WTC11 (cell line): Measurements from ENCODE around the gene NAALADL2. TPM values are rescaled to one million over a fixed set of nuclear protein-coding genes. Genes with fewer than 3 reads are reported as not detected.

Experiments
- ATAC-seq: fragments of 200-7000 bp; cut with Tn5 transposase; 2 replicates; pipeline ENCODE4 v1.10.0; 2021; ENCODE audit warnings: mild to moderate bottlenecking, moderate library complexity
- CTCF ChIA-PET: fragments of 300-600 bp; sonication (Branson Sonifier 250); formaldehyde crosslinking; loops from one replicate; lab custom pipeline; 2021; ENCODE audit warnings: antibody characterized with exemption; lab: Charles Lee
- POLR2A ChIA-PET: fragments of 350-600 bp; sonication (Branson Sonifier 250); formaldehyde crosslinking; loops from one replicate; lab custom pipeline; 2021; ENCODE audit warnings: antibody characterized with exemption; lab: Charles Lee
- DNase-seq: peaks from one replicate; pipeline ENCODE4 v3.0.0; 2021; ENCODE audit warnings: low spot score
- H3K27ac Mint-ChIP-seq: 2 replicates; pipeline ENCODE4 v1.8.0; 2021; ENCODE audit warnings: mixed read lengths
- H3K27me3 Mint-ChIP-seq: 2 replicates; pipeline ENCODE4 v1.8.0; 2021; ENCODE audit warnings: low read depth, mild to moderate bottlenecking, moderate library complexity, mixed read lengths
- H3K36me3 Mint-ChIP-seq: 2 replicates; pipeline ENCODE4 v1.8.0; 2021; ENCODE audit warnings: mixed read lengths
- H3K4me1 Mint-ChIP-seq: 2 replicates; pipeline ENCODE4 v1.8.0; 2022; ENCODE audit warnings: mixed read lengths
- H3K4me3 Mint-ChIP-seq: 2 replicates; pipeline ENCODE4 v1.8.0; 2021; ENCODE audit warnings: mild to moderate bottlenecking, moderate library complexity, mixed read lengths
- H3K9me3 Mint-ChIP-seq: 2 replicates; pipeline ENCODE4 v1.8.0; 2021; ENCODE audit warnings: mixed read lengths
- ATF3 ChIP-seq: sonication (generic); formaldehyde crosslinking; conservative IDR thresholded peaks from 2 replicates; pipeline ENCODE4 v1.8.1; 2022; ENCODE audit warnings: mild to moderate bottlenecking, missing genetic modification reagents
- CREM ChIP-seq: sonication (generic); formaldehyde crosslinking; IDR thresholded peaks from 2 replicates; pipeline ENCODE4 v1.8.1; 2022; ENCODE audit warnings: mild to moderate bottlenecking, missing genetic modification reagents, moderate library complexity
- ERG ChIP-seq: fragments of 250-450 bp; sonication (Bioruptor Pico); IDR thresholded peaks from 2 replicates; pipeline ENCODE4 v1.8.0; 2021; ENCODE audit warnings: mild to moderate bottlenecking
- ESRRA ChIP-seq: sonication (generic); formaldehyde crosslinking; IDR thresholded peaks from 2 replicates; pipeline ENCODE4 v1.8.1; 2022; ENCODE audit warnings: mild to moderate bottlenecking, missing genetic modification reagents, borderline replicate concordance
- GRHL2 ChIP-seq: fragments of 250-450 bp; sonication (Bioruptor Pico); IDR thresholded peaks from 2 replicates; pipeline ENCODE4 v1.8.0; 2022; ENCODE audit warnings: mild to moderate bottlenecking, moderate library complexity; ENCODE audit not compliant: insufficient replicate concordance, severe bottlenecking
- HMGA2 ChIP-seq: fragments of 250-450 bp; sonication (Bioruptor Pico); IDR thresholded peaks from 2 replicates; pipeline ENCODE4 v1.4.0; 2021; ENCODE audit warnings: mild to moderate bottlenecking, moderate library complexity
- IRF1 ChIP-seq: sonication (generic); formaldehyde crosslinking; IDR thresholded peaks from 2 replicates; pipeline ENCODE4 v1.8.0; 2023; ENCODE audit warnings: missing genetic modification reagents
- JAZF1 ChIP-seq: fragments of 250-450 bp; sonication (Bioruptor Pico); IDR thresholded peaks from 2 replicates; pipeline ENCODE4 v1.9.0; 2021; ENCODE audit warnings: moderate library complexity, mild to moderate bottlenecking, inconsistent platforms
- JUN ChIP-seq: sonication (generic); formaldehyde crosslinking; IDR thresholded peaks from 2 replicates; pipeline ENCODE4 v1.8.0; 2023; ENCODE audit warnings: mild to moderate bottlenecking, missing genetic modification reagents
- KAT7 ChIP-seq: sonication (generic); formaldehyde crosslinking; IDR thresholded peaks from 2 replicates; pipeline ENCODE4 v1.8.1; 2023; ENCODE audit warnings: missing genetic modification reagents, mild to moderate bottlenecking, borderline replicate concordance
- MAX ChIP-seq: sonication (generic); formaldehyde crosslinking; IDR thresholded peaks from 2 replicates; pipeline ENCODE4 v1.8.0; 2022; ENCODE audit warnings: mild to moderate bottlenecking, missing genetic modification reagents
- MLX ChIP-seq: sonication (generic); formaldehyde crosslinking; IDR thresholded peaks from 2 replicates; pipeline ENCODE4 v1.8.1; 2023; ENCODE audit warnings: mild to moderate bottlenecking, missing genetic modification reagents, moderate library complexity
- MXD4 ChIP-seq: fragments of 250-450 bp; sonication (Bioruptor Pico); IDR thresholded peaks from 2 replicates; pipeline ENCODE4 v1.8.0; 2021; ENCODE audit warnings: mild to moderate bottlenecking, moderate library complexity, borderline replicate concordance
- MYBL2 ChIP-seq: sonication (generic); formaldehyde crosslinking; IDR thresholded peaks from 2 replicates; pipeline ENCODE4 v1.8.1; 2023; ENCODE audit warnings: mild to moderate bottlenecking, moderate library complexity, missing genetic modification reagents
- NFE2L1 ChIP-seq: sonication (generic); formaldehyde crosslinking; IDR thresholded peaks from 2 replicates; pipeline ENCODE4 v1.8.1; 2023; ENCODE audit warnings: missing genetic modification reagents
- NR3C1 ChIP-seq: sonication (generic); formaldehyde crosslinking; conservative IDR thresholded peaks from 2 replicates; pipeline ENCODE4 v1.8.1; 2023; ENCODE audit warnings: low read depth, mild to moderate bottlenecking, missing genetic modification reagents
- PRRX2 ChIP-seq: fragments of 250-450 bp; sonication (Bioruptor Pico); IDR thresholded peaks from 2 replicates; pipeline ENCODE4 v1.8.0; 2021; ENCODE audit warnings: mild to moderate bottlenecking
- RORB ChIP-seq: fragments of 250-450 bp; sonication (Bioruptor Pico); IDR thresholded peaks from 2 replicates; pipeline ENCODE4 v1.9.0; 2021; ENCODE audit warnings: mild to moderate bottlenecking
- SOX15 ChIP-seq: fragments of 250-450 bp; sonication (Bioruptor Pico); IDR thresholded peaks from 2 replicates; pipeline ENCODE4 v1.9.0; 2021; ENCODE audit warnings: mild to moderate bottlenecking
- STAT6 ChIP-seq: sonication (generic); formaldehyde crosslinking; conservative IDR thresholded peaks from 2 replicates; pipeline ENCODE4 v1.8.1; 2023; ENCODE audit warnings: mild to moderate bottlenecking, low read depth, missing genetic modification reagents, moderate library complexity
- TP53 ChIP-seq: sonication (generic); formaldehyde crosslinking; IDR thresholded peaks from 2 replicates; pipeline ENCODE4 v1.8.1; 2023; ENCODE audit warnings: mild to moderate bottlenecking, missing genetic modification reagents
- ZNF138 ChIP-seq: sonication (generic); formaldehyde crosslinking; conservative IDR thresholded peaks from 2 replicates; pipeline ENCODE4 v1.8.1; 2022; ENCODE audit warnings: mild to moderate bottlenecking, moderate library complexity, missing genetic modification reagents
- ZNF263 ChIP-seq: sonication (generic); formaldehyde crosslinking; IDR thresholded peaks from 2 replicates; pipeline ENCODE4 v1.8.1; 2022; ENCODE audit warnings: low read depth, mild to moderate bottlenecking, moderate library complexity, missing genetic modification reagents
- ZNF416 ChIP-seq: fragments of 250-450 bp; sonication (Bioruptor Pico); IDR thresholded peaks from 2 replicates; pipeline ENCODE4 v1.9.0; 2021; ENCODE audit warnings: mild to moderate bottlenecking, inconsistent platforms
- ZNF423 ChIP-seq: fragments of 250-450 bp; sonication (Bioruptor Pico); IDR thresholded peaks from 2 replicates; pipeline ENCODE4 v2.1.2; 2022; ENCODE audit warnings: mild to moderate bottlenecking, moderate library complexity
- ZSCAN18 ChIP-seq: fragments of 250-450 bp; sonication (Bioruptor Pico); IDR thresholded peaks from 2 replicates; pipeline ENCODE4 v2.1.2; 2022; ENCODE audit warnings: mild to moderate bottlenecking, moderate library complexity
- total RNA-seq: library from RNA; stranded (reverse); gene quantifications from 3 replicates; pipeline ENCODE4 v1.2.3, GENCODE V29; 2021

The NAALADL2 gene
- total RNA-seq, 1 experiment from 2014 or later = 1.2 TPM

GRCh38 chr3:175355801-175356335, 496.7 kb downstream of the NAALADL2 start:
- H3K27me3 Mint-ChIP-seq = no peaks in the 10 kb centered on the region
- POLR2A ChIA-PET = no interaction called here
- no peak overlapping the region for H3K27ac Mint-ChIP-seq
- ATAC-seq (no peak), DNase-seq (no peak)
- CTCF ChIA-PET = no interaction called here
- H3K4me3 Mint-ChIP-seq = no peak overlapping the region
- H3K9me3 Mint-ChIP-seq = peaks cover 4% of the 10 kb centered on the region; the same call in 1 of the 2 replicates
- TF ChIP-seq PRRX2 (CRISPR knock-in tag) (no peak), HMGA2 (no peak), IRF1 (CRISPR knock-in tag) (no peak), ZNF138 (CRISPR knock-in tag) (no peak)
- H3K36me3 Mint-ChIP-seq = no peaks in the 10 kb centered on the region
- H3K4me1 Mint-ChIP-seq = no peaks in the 10 kb centered on the region

- H3K4me1 Mint-ChIP-seq = no peaks in the 10 kb centered on the region
- H3K4me3 Mint-ChIP-seq = no peak overlapping the region
- peaks cover 7% of the 10 kb centered on the region for H3K36me3 Mint-ChIP-seq
- ATAC-seq = no peak
- TF ChIP-seq ZSCAN18 (CRISPR knock-in tag) = no peak
- no peak for TF ChIP-seq GRHL2 (CRISPR knock-in tag)
- TF ChIP-seq MYBL2 = no peak
- no peak for TF ChIP-seq ZNF263 (CRISPR knock-in tag)
- TF ChIP-seq TP53 (CRISPR knock-in tag) = no peak
- no peak for TF ChIP-seq JUN
- no peak for TF ChIP-seq MAX (CRISPR knock-in tag)
- TF ChIP-seq NR3C1 = no peak
- no peak for TF ChIP-seq JAZF1 (CRISPR knock-in tag)
- TF ChIP-seq STAT6 (CRISPR knock-in tag) = no peak
- no peak for TF ChIP-seq ATF3 (CRISPR knock-in tag)
- no peak for TF ChIP-seq MLX
- TF ChIP-seq, all 79 proteins: peak for 0
- ChIA-PET POLR2A (no interaction called here), CTCF (no interaction called here)
- Mint-ChIP-seq H3K27ac (no peak overlapping the region), H3K27me3 (no peaks in the 10 kb centered on the region), H3K9me3 (peaks cover 14% of the 10 kb centered on the region)
- no peak for DNase-seq
These were observed 497.8 kb downstream of the NAALADL2 start for GRCh38 chr3:175356899-175357324.

GRCh38 chr3:175357758-175358157, 498.6 kb downstream of the NAALADL2 start:
- no peak overlapping the region for H3K27ac Mint-ChIP-seq
- peaks cover 22% of the 10 kb centered on the region for H3K9me3 Mint-ChIP-seq
- peaks cover 16% of the 10 kb centered on the region for H3K36me3 Mint-ChIP-seq
- no peak overlapping the region for H3K4me3 Mint-ChIP-seq
- ChIA-PET CTCF (no interaction called here), POLR2A (no interaction called here)
- DNase-seq = no peak
- ATAC-seq = no peak
- H3K4me1 Mint-ChIP-seq = no peaks in the 10 kb centered on the region
- no peaks in the 10 kb centered on the region for H3K27me3 Mint-ChIP-seq
- TF ChIP-seq SOX15 (CRISPR knock-in tag) (no peak), NFE2L1 (no peak), CREM (CRISPR knock-in tag) (no peak), ZNF416 (no peak), RORB (CRISPR knock-in tag) (no peak), MXD4 (CRISPR knock-in tag) (no peak), ERG (CRISPR knock-in tag) (no peak), ESRRA (CRISPR knock-in tag) (no peak), KAT7 (CRISPR knock-in tag) (no peak), ZSCAN18 (CRISPR knock-in tag) (no peak), ZNF423 (CRISPR knock-in tag) (no peak), ZNF138 (CRISPR knock-in tag) (no peak), JAZF1 (CRISPR knock-in tag) (no peak)
